OCI-LY1 (cell line): Measurements from ENCODE around the gene VTCN1.
"Not testable (repeated sequence)": the region's sequence is repeated elsewhere in the genome, so short reads cannot be mapped to it uniquely, and the experiment has no call there.

ENCODE experiments used
- H2AFZ ChIP-seq: fragments of 200-600 bp; sonication (generic), shearing (Covaris generic); 2 replicates; pipeline ENCODE4 v1.6.0; 2014; ENCODE audit warnings: antibody characterized with exemption, mild to moderate bottlenecking, low read length
- H3F3A ChIP-seq: fragments of 200-600 bp; sonication (generic), shearing (Covaris generic); 2 replicates; pipeline ENCODE4 v1.6.0; 2014; ENCODE audit warnings: mild to moderate bottlenecking, antibody characterized with exemption, low read length, moderate library complexity; ENCODE audit not compliant: insufficient read depth
- H3K27ac ChIP-seq: fragments of 200-600 bp; sonication (generic); 2 replicates; pipeline ENCODE4 v1.5.1; 2014; ENCODE audit warnings: low read length, mixed run types, mild to moderate bottlenecking, low read depth; ENCODE audit not compliant: poor library complexity, severe bottlenecking
- H3K27me3 ChIP-seq: fragments of 200-600 bp; sonication (generic); 2 replicates; pipeline ENCODE4 v1.6.0; 2014; ENCODE audit warnings: antibody characterized with exemption, mild to moderate bottlenecking, low read length, moderate library complexity; ENCODE audit not compliant: insufficient read depth
- H3K36me3 ChIP-seq: fragments of 200-600 bp; sonication (generic); 2 replicates; pipeline ENCODE4 v1.6.1; 2014; ENCODE audit warnings: mild to moderate bottlenecking, antibody characterized with exemption, low read length, moderate library complexity, mixed read lengths; ENCODE audit not compliant: insufficient read depth
- H3K4me1 ChIP-seq: fragments of 200-600 bp; sonication (generic); 2 replicates; pipeline ENCODE4 v1.5.1; 2014; ENCODE audit warnings: mild to moderate bottlenecking, low read length, moderate library complexity; ENCODE audit not compliant: insufficient read depth, severe bottlenecking
- H3K4me2 ChIP-seq: fragments of 200-600 bp; sonication (generic), shearing (Covaris generic); 2 replicates; pipeline ENCODE4 v1.6.1; 2014; ENCODE audit warnings: low read length
- H3K4me3 ChIP-seq: fragments of 200-600 bp; sonication (generic); 2 replicates; pipeline ENCODE4 v1.5.1; 2014; ENCODE audit warnings: low read length, low read depth, mild to moderate bottlenecking, mixed read lengths; ENCODE audit not compliant: poor library complexity, severe bottlenecking
- H3K79me2 ChIP-seq: fragments of 200-600 bp; shearing (Covaris generic); 2 replicates; pipeline ENCODE4 v1.6.1; 2016; ENCODE audit warnings: mixed run types, low read length, mixed read lengths; ENCODE audit not compliant: insufficient read depth
- H3K9ac ChIP-seq: fragments of 200-600 bp; sonication (generic), shearing (Covaris generic); 2 replicates; pipeline ENCODE4 v1.6.1; 2014; ENCODE audit warnings: mild to moderate bottlenecking, low read length, mixed read lengths
- H3K9me2 ChIP-seq: fragments of 200-600 bp; sonication (generic), shearing (Covaris generic); 2 replicates; pipeline ENCODE4 v1.6.1; 2014; ENCODE audit warnings: low read depth, mild to moderate bottlenecking, low read length, mixed read lengths
- H3K9me3 ChIP-seq: fragments of 200-600 bp; shearing (Covaris generic); 2 replicates; pipeline ENCODE4 v1.6.1; 2014; ENCODE audit warnings: low read length, mixed read lengths
- H4K20me1 ChIP-seq: fragments of 200-600 bp; sonication (generic), shearing (Covaris generic); 2 replicates; pipeline ENCODE4 v1.6.0; 2016; ENCODE audit warnings: mild to moderate bottlenecking, low read length; ENCODE audit not compliant: insufficient read depth
- EZH2 ChIP-seq: fragments of 200-600 bp; sonication (generic), shearing (Covaris generic); IDR thresholded peaks from 2 replicates; pipeline ENCODE4 v1.8.0; 2017; ENCODE audit warnings: borderline replicate concordance, mixed run types, mild to moderate bottlenecking, antibody characterized with exemption, low read length, moderate library complexity, mixed read lengths
- TF ChIP-seq, protein P1 (sequence below): fragments of 200-600 bp; sonication (generic), shearing (Covaris generic); IDR thresholded peaks from 2 replicates; pipeline ENCODE4 v1.5.1; 2017; ENCODE audit warnings: mild to moderate bottlenecking, antibody characterized with exemption, low read length, moderate library complexity, mixed read lengths

VTCN1 gene

DNA sequence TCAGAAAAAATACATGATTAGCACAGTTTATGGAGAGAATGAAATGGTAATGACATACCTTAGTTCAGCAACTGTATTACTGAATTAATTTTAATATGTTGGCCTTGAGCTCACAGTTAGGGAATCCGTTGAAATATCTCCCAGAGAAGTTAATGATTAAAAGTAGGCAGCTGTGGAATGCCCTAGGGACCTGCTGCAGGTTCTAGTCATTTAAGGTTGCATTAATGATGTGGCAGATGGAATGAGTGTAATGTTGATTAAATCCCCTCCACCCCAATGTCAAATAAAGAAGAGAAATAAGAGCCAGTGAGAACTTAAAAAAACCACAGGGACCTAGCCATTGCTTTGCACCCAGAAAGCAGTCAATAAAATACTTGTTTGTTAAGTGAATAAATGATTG, 48.8 kb downstream of the VTCN1 start:
- Histone ChIP-seq H3K4me3 (no peak overlapping the region), H3K36me3 (no peaks in the 10 kb centered on the region), H3K9me2 (no peaks in the 10 kb centered on the region), H3K27me3 (no peaks in the 10 kb centered on the region), H3K79me2 (no peaks in the 10 kb centered on the region), H3F3A (no peaks in the 10 kb centered on the region), H3K9ac (no peak overlapping the region), H3K4me1 (no peaks in the 10 kb centered on the region), H3K9me3 (no peaks in the 10 kb centered on the region), H3K27ac (no peak overlapping the region), H4K20me1 (no peaks in the 10 kb centered on the region), H3K4me2 (no peak overlapping the region), H2AFZ (no peak overlapping the region)
- TF ChIP-seq, protein P1, sequence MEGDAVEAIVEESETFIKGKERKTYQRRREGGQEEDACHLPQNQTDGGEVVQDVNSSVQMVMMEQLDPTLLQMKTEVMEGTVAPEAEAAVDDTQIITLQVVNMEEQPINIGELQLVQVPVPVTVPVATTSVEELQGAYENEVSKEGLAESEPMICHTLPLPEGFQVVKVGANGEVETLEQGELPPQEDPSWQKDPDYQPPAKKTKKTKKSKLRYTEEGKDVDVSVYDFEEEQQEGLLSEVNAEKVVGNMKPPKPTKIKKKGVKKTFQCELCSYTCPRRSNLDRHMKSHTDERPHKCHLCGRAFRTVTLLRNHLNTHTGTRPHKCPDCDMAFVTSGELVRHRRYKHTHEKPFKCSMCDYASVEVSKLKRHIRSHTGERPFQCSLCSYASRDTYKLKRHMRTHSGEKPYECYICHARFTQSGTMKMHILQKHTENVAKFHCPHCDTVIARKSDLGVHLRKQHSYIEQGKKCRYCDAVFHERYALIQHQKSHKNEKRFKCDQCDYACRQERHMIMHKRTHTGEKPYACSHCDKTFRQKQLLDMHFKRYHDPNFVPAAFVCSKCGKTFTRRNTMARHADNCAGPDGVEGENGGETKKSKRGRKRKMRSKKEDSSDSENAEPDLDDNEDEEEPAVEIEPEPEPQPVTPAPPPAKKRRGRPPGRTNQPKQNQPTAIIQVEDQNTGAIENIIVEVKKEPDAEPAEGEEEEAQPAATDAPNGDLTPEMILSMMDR: no peak

DNA sequence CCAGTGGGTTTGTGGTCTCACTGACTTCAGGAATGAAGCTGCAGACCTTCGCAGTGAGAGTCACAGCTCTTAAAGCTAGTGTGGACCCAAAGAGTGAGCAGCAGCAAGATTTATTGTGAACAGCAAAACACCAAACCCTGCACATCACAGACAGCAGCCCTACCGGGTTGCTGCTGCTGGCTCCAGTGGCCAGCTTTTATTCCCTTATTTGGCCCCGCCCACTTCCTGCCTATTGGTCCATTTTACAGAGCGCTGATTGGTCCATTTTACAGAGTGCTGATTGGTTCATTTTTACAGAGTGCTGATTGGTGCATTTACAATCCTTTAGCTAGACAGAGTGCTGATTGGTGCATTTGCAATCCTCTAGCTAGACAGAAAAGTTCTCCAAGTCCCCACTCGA, 59.4 kb downstream of the VTCN1 start:
- H3K36me3 ChIP-seq, H4K20me1 ChIP-seq, H3F3A ChIP-seq, H3K9me3 ChIP-seq, H3K9me2 ChIP-seq, H3K4me2 ChIP-seq, H3K9ac ChIP-seq, H3K27ac ChIP-seq, H3K27me3 ChIP-seq, H3K4me3 ChIP-seq, H3K4me1 ChIP-seq, H3K79me2 ChIP-seq, H2AFZ ChIP-seq: not testable (repeated sequence)

DNA sequence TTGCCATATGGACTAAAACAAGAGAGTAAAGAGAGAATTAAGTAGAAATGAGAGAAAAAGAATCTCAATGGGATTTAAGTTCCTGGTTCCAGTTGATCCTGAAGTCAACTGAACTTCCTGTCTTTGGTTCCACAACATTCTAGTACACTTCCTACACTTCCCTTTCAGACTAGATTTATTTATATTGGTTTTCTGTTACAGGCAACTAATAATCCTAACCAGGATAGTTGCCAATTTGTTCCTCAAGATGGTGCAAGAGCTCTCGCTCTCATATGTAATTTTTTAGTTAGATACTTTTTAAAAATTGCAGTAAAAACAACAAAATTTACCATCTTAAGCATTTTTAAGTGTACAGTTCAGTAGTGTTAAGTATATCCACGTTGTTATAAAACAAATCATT, 60.4 kb downstream of the VTCN1 start:
- Histone ChIP-seq H3K79me2 (no peaks in the 10 kb centered on the region), H3K9me2 (no peaks in the 10 kb centered on the region), H3K36me3 (no peaks in the 10 kb centered on the region), H4K20me1 (no peaks in the 10 kb centered on the region), H2AFZ (no peak overlapping the region), H3K4me2 (no peak overlapping the region), H3K27me3 (no peaks in the 10 kb centered on the region), H3K4me3 (no peak overlapping the region), H3F3A (no peaks in the 10 kb centered on the region), H3K9ac (no peak overlapping the region), H3K9me3 (no peaks in the 10 kb centered on the region), H3K4me1 (no peaks in the 10 kb centered on the region), H3K27ac (no peak overlapping the region)
- TF ChIP-seq EZH2: no peak
- TF ChIP-seq, protein P1: peak; percentile 14; the same call in 1 of the 2 replicates

DNA sequence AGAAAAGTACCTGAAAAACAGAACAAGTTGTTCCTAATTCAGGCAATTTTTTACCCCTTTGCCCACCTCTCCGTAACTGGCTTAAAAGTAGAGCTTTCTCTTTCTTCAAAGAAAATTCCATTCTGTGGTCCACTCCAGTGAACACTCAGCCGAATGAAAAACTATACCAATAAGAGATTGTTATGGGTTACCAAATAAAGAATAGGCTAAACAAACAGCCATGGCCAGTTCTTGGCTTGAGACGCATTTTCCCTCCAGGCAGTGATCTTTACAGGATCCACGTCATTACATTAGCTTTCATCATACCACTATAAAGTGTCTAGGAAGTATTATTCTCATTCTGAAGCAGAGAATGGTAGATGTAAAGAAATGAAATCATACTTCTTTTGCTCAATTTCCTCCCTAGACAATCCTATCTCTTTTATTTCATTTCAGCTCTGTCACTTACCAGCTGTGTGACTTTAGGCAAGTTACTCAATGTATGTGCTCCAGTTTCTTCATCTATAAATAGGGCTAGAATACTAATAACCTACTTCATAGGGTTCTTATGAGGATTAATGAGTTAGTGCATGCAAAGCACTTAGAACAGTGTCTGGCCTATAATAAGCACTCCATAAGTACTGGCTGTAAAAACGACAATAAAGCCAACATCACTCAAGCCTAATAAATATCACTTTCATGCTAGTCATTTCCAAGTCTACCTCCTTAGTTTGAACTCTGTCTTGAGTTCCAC, 62.7 kb downstream of the VTCN1 start:
- Histone ChIP-seq H3K27ac (no peak overlapping the region), H3K4me3 (no peak overlapping the region), H3K4me2 (no peak overlapping the region), H3K4me1 (no peaks in the 10 kb centered on the region), H4K20me1 (no peaks in the 10 kb centered on the region), H3F3A (no peaks in the 10 kb centered on the region), H3K9ac (no peak overlapping the region), H3K36me3 (no peaks in the 10 kb centered on the region), H3K79me2 (no peaks in the 10 kb centered on the region), H3K9me3 (no peaks in the 10 kb centered on the region), H2AFZ (no peak overlapping the region), H3K9me2 (no peaks in the 10 kb centered on the region), H3K27me3 (no peaks in the 10 kb centered on the region)
- no peak for TF ChIP-seq EZH2
- TF ChIP-seq, protein P1: no peak
